Trophoblast cell (in vitro differentiated cells and primary cell): ENCODE data around the gene LALBA.

Source experiments
- DNase-seq, 2 donors: peaks; one replicate each; pipeline ENCODE4 v3.0.0-alpha.2; 2016
- H2AFZ ChIP-seq: 2 replicates; pipeline ENCODE4 v1.6.1; 2013; ENCODE audit warnings: low read length, moderate library complexity, mild to moderate bottlenecking; ENCODE audit not compliant: insufficient read depth, poor library complexity
- H2AK5ac ChIP-seq: 2 replicates; pipeline ENCODE4 v1.6.1; 2013; ENCODE audit warnings: mild to moderate bottlenecking, low read length
- H2BK120ac ChIP-seq: 2 replicates; pipeline ENCODE4 v1.6.1; 2013; ENCODE audit warnings: low read length, mild to moderate bottlenecking, moderate library complexity; ENCODE audit not compliant: insufficient read depth, poor library complexity
- H2BK12ac ChIP-seq: 2 replicates; pipeline ENCODE4 v1.6.1; 2013; ENCODE audit warnings: mild to moderate bottlenecking, low read length, moderate library complexity
- H2BK5ac ChIP-seq: 2 replicates; pipeline ENCODE4 v1.6.1; 2013; ENCODE audit warnings: low read length, low read depth, moderate library complexity, mild to moderate bottlenecking; ENCODE audit not compliant: poor library complexity
- H3K14ac ChIP-seq: 2 replicates; pipeline ENCODE4 v1.6.1; 2013; ENCODE audit warnings: mild to moderate bottlenecking, low read length
- H3K18ac ChIP-seq: 2 replicates; pipeline ENCODE4 v1.6.1; 2013; ENCODE audit warnings: mild to moderate bottlenecking, low read length
- H3K23ac ChIP-seq: 2 replicates; pipeline ENCODE4 v1.6.1; 2013; ENCODE audit warnings: low read length
- H3K27ac ChIP-seq: 2 replicates; pipeline ENCODE4 v1.5.1; 2013; ENCODE audit warnings: low read depth, mild to moderate bottlenecking, inconsistent platforms, low read length, moderate library complexity
- H3K27me3 ChIP-seq: 2 replicates; pipeline ENCODE4 v1.6.1; 2013; ENCODE audit warnings: inconsistent platforms, mild to moderate bottlenecking, low read length, moderate library complexity; ENCODE audit not compliant: insufficient read depth
- H3K36me3 ChIP-seq, 2 experiments: 1 replicate in 1 of 2; 2 replicates in 1 of 2; pipeline ENCODE4 v1.6.1; 2013; ENCODE audit warnings: low read length in 2 of 2, mild to moderate bottlenecking in 2 of 2, moderate library complexity in 1 of 2; ENCODE audit not compliant: insufficient read depth in 2 of 2, control insufficient read depth in 1 of 2
- H3K4ac ChIP-seq: 2 replicates; pipeline ENCODE4 v1.6.1; 2013; ENCODE audit warnings: low read depth, mild to moderate bottlenecking, low read length, moderate library complexity
- H3K4me1 ChIP-seq, 2 experiments: 1 replicate in 1 of 2; 2 replicates in 1 of 2; pipeline ENCODE4 v1.6.1; 2013; ENCODE audit warnings: low read length in 2 of 2, mild to moderate bottlenecking in 2 of 2, moderate library complexity in 1 of 2; ENCODE audit not compliant: insufficient read depth in 2 of 2, control insufficient read depth in 1 of 2
- H3K4me2 ChIP-seq: 2 replicates; pipeline ENCODE4 v1.6.1; 2013; ENCODE audit warnings: inconsistent platforms, mild to moderate bottlenecking, low read length, moderate library complexity
- H3K4me3 ChIP-seq: 2 replicates; pipeline ENCODE4 v1.5.1; 2013; ENCODE audit warnings: mild to moderate bottlenecking, low read depth, low read length, inconsistent platforms
- H3K79me1 ChIP-seq: one replicate; pipeline ENCODE4 v1.6.1; 2013; ENCODE audit warnings: low read length
- H3K79me2 ChIP-seq: 2 replicates; pipeline ENCODE4 v1.6.1; 2013; ENCODE audit warnings: low read length, mild to moderate bottlenecking; ENCODE audit not compliant: control insufficient read depth, insufficient read depth, poor library complexity
- H3K9ac ChIP-seq: 2 replicates; pipeline ENCODE4 v1.6.1; 2013; ENCODE audit warnings: mild to moderate bottlenecking, low read length
- H3K9me3 ChIP-seq: 2 replicates; pipeline ENCODE4 v1.6.1; 2013; ENCODE audit warnings: low read depth, mild to moderate bottlenecking, control low read depth, inconsistent platforms, low read length; ENCODE audit not compliant: insufficient read depth
- H4K12ac ChIP-seq: 2 replicates; pipeline ENCODE4 v1.6.1; 2013; ENCODE audit warnings: low read depth, mild to moderate bottlenecking, low read length, moderate library complexity
- H4K8ac ChIP-seq: 2 replicates; pipeline ENCODE4 v1.6.1; 2013; ENCODE audit warnings: low read depth, mild to moderate bottlenecking, low read length, moderate library complexity
- H4K91ac ChIP-seq: one replicate; pipeline ENCODE4 v1.6.1; 2013; ENCODE audit warnings: low read depth, mild to moderate bottlenecking, low read length, moderate library complexity
- WGBS: extraction: QIAGEN DNeasy Blood & Tissue Kit; methylation state at CpG from one replicate; pipeline ENCODE4 v1.1.7; 2013; ENCODE audit warnings: missing lambda C conversion rate; ENCODE audit not compliant: insufficient read length, insufficient coverage; ENCODE audit errors: extremely low coverage; 5-methylcytosine and 5-hydroxymethylcytosine counted together

The LALBA gene

DNA sequence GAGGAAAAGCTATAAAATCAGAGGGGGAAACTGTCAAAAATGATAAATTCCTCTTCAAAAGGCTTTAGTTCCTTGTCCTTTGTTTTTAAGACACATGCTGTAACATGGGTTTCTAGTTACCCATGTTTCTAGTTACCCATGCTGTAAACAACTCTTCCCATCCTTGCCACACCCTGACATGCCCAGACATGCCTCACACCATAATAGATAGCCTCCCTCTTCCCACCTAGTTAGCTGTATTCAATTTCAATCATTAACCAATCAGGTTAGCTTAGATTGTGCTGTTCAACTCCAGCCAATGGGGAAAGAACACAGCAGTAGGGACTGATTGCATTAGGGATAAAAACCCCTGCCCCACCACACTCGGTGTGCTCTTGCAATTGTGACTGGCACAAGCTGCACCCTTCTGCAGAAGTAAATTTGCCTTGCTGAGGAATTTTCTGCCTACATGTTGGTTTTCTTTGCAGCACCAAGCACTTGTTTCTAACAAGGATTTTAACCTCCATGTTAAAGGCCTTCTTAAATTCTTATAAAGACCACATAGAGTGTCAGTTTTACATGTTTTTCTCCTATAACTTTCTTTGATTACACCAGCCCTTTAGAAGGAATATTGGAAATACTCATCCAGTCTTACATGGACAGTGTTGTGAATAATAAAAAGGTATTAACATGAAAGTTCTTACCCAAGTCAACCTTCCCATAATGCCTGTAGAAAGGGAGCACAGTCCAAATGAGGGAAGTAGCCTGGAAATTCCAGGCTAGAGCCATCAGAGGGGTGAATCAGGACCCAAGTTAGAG, 32.5 kb upstream of the LALBA start:
- no peaks in the 10 kb centered on the region for H3K79me1 ChIP-seq
- no peak overlapping the region for H2AK5ac ChIP-seq
- no peak overlapping the region for H3K4me3 ChIP-seq
- no peak overlapping the region for H3K14ac ChIP-seq
- H3K23ac ChIP-seq: no peak overlapping the region
- no peak overlapping the region for H3K4me2 ChIP-seq
- no peak overlapping the region for H3K18ac ChIP-seq
- H3K79me2 ChIP-seq: no peaks in the 10 kb centered on the region
- DNase-seq: no peak
- no peaks in the 10 kb centered on the region for H3K36me3 ChIP-seq
- no CpG with 5 or more reads among the region's 1 CpG for WGBS
- no peak overlapping the region for H2BK5ac ChIP-seq
- H3K27me3 ChIP-seq: no peaks in the 10 kb centered on the region
- no peak overlapping the region for H3K4ac ChIP-seq
- no peak overlapping the region for H2BK120ac ChIP-seq
- no peak overlapping the region for H4K91ac ChIP-seq
- no peak overlapping the region for H3K27ac ChIP-seq
- H3K4me1 ChIP-seq: no peaks in the 10 kb centered on the region
- H3K9ac ChIP-seq: no peak overlapping the region
- no peak overlapping the region for H2AFZ ChIP-seq
- peaks cover 12% of the 10 kb centered on the region for H3K9me3 ChIP-seq
- H4K12ac ChIP-seq: no peak overlapping the region
- no peak overlapping the region for H2BK12ac ChIP-seq
- H4K8ac ChIP-seq: no peak overlapping the region

DNA sequence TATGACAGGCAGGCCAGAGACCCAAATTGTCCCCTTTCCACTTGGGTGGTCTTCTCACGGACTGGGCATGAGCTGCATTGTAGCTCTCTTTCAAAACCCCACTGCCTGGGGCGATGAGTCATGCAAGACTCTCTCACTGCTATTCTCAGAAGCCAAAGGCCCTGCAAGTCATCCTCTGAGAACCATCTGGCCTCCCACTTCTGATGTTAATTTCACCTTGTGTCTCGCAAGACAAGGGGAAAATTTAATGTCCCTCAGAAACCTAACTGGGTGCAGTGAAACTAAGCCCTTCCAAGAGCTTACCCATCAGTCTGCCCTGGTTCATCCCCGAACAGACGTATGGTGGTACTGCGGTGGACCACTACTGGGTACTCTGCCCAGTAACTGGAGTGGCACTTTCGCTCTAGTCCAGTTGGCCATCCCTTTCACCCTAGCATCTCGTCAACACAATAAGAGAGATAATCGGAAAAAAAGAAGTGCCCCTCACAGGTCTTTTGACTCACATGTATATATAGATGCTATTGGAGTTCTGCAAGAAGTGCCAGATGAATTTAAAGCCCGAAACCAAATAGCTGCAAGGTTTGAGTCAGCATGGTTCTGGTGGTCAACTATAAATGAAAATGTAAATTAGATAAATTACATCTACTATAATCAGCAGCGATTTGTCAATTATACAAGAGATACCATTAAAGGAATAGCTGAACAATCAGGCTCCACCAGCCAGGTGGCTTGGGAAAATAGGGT, 31.3 kb upstream of the LALBA start:
- H2BK120ac ChIP-seq: no peak overlapping the region
- H4K12ac ChIP-seq: no peak overlapping the region
- H3K4me2 ChIP-seq: no peak overlapping the region
- H2AK5ac ChIP-seq: no peak overlapping the region
- H3K27me3 ChIP-seq: no peaks in the 10 kb centered on the region
- H2BK12ac ChIP-seq: no peak overlapping the region
- no peaks in the 10 kb centered on the region for H3K79me2 ChIP-seq
- H3K23ac ChIP-seq: no peak overlapping the region
- H3K9me3 ChIP-seq: peaks cover 11% of the 10 kb centered on the region
- H2BK5ac ChIP-seq: no peak overlapping the region
- no CpG with 5 or more reads among the region's 11 CpGs for WGBS
- H4K91ac ChIP-seq: no peak overlapping the region
- H3K4me1 ChIP-seq: no peaks in the 10 kb centered on the region
- no peak overlapping the region for H3K4ac ChIP-seq
- no peak overlapping the region for H4K8ac ChIP-seq
- no peaks in the 10 kb centered on the region for H3K36me3 ChIP-seq
- H3K14ac ChIP-seq: no peak overlapping the region
- no peak for DNase-seq
- H3K18ac ChIP-seq: no peak overlapping the region
- no peak overlapping the region for H3K27ac ChIP-seq
- H3K4me3 ChIP-seq: no peak overlapping the region
- H3K79me1 ChIP-seq: no peaks in the 10 kb centered on the region
- no peak overlapping the region for H2AFZ ChIP-seq
- no peak overlapping the region for H3K9ac ChIP-seq

DNA sequence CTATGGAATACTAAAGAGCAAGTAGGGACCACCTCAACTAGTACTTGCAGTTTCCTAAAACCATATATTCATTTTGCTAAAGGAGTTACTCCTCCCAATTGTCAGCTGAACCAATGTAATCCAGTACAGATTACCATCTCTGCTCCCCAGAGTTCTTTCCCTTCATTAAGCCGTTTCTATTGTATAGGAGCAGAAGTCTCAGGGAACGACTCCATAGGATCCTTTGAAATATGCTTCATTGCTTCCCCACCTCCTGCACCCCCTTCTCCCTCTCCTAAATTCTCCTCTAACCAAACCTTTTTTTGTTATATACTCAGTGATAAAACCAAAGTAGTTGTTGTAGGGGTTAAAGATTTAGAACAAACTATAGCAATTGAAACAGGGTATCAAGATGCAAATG, 30.7 kb upstream of the LALBA start:
- Histone ChIP-seq H3K4me2 (no peak overlapping the region), H4K12ac (no peak overlapping the region), H3K79me2 (no peaks in the 10 kb centered on the region), H3K9me3 (peaks cover 8% of the 10 kb centered on the region), H2BK5ac (no peak overlapping the region), H2AK5ac (no peak overlapping the region), H3K27ac (no peak overlapping the region), H3K79me1 (no peaks in the 10 kb centered on the region), H3K14ac (no peak overlapping the region), H3K4ac (no peak overlapping the region), H2BK120ac (no peak overlapping the region), H3K18ac (no peak overlapping the region), H3K23ac (no peak overlapping the region), H3K27me3 (no peaks in the 10 kb centered on the region), H3K4me3 (no peak overlapping the region), H4K8ac (no peak overlapping the region), H2BK12ac (no peak overlapping the region), H3K4me1 (no peaks in the 10 kb centered on the region), H2AFZ (no peak overlapping the region), H3K9ac (no peak overlapping the region), H3K36me3 (no peaks in the 10 kb centered on the region), H4K91ac (no peak overlapping the region)
- no peak for DNase-seq
- no CpG with 5 or more reads among the region's 2 CpGs for WGBS

DNA sequence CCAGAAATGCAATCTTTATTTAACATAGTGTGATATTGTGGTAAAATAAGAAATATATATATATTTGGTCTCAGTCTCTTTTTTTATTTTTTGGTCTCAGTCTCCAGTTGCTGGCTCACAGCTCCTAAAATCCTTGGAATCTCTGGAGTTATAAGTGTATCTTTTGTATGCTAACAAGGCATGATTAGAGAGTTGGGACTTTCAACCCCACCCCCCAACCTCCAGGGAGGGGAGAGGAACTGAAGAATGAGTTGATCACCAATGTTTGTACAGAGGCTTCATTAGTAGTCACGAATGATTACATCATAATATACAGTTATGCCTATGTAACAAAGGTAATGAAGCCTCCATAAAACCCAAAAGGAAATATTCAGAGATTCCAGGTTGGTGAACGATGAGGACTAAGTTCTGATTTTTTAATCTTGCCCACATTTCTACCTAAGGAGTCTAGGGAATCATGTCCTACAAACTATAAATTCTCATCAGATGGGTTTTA, 22.8 kb upstream of the LALBA start:
- Histone ChIP-seq H3K36me3 (no peaks in the 10 kb centered on the region), H3K4me2 (no peak overlapping the region), H4K8ac (no peak overlapping the region), H2AFZ (no peak overlapping the region), H3K23ac (no peak overlapping the region), H4K12ac (no peak overlapping the region), H3K14ac (no peak overlapping the region), H4K91ac (no peak overlapping the region), H3K9me3 (peaks cover 3% of the 10 kb centered on the region), H3K4me3 (no peak overlapping the region), H3K79me2 (no peaks in the 10 kb centered on the region), H3K4ac (no peak overlapping the region), H2BK120ac (no peak overlapping the region), H2BK12ac (no peak overlapping the region), H3K18ac (no peak overlapping the region), H3K9ac (no peak overlapping the region), H2AK5ac (no peak overlapping the region), H3K4me1 (no peaks in the 10 kb centered on the region), H3K27me3 (no peaks in the 10 kb centered on the region), H2BK5ac (no peak overlapping the region), H3K27ac (no peak overlapping the region), H3K79me1 (no peaks in the 10 kb centered on the region)
- DNase-seq: no peak
- no CpG with 5 or more reads among the region's 2 CpGs for WGBS
